Large intestine (tissue), 3 donors: ENCODE results near the gene ACTN4. TPM values are rescaled to one million over a fixed set of nuclear protein-coding genes. Genes with fewer than 3 reads are reported as not detected.

ENCODE experiments used
- DNase-seq, 2 donors: peaks; one replicate each; pipeline versions ENCODE4 v3.0.0 to v3.0.0-alpha.2; 2013
- H3K27ac ChIP-seq: one replicate; pipeline ENCODE4 v1.5.1; 2013; ENCODE audit warnings: low read length
- H3K27me3 ChIP-seq: 2 replicates; pipeline ENCODE4 v1.6.1; 2013; ENCODE audit warnings: low read length; ENCODE audit not compliant: control insufficient read depth, insufficient read depth
- H3K36me3 ChIP-seq: 2 replicates; pipeline ENCODE4 v1.6.1; 2013; ENCODE audit warnings: low read length; ENCODE audit not compliant: control insufficient read depth, insufficient read depth
- H3K4me1 ChIP-seq: one replicate; pipeline ENCODE4 v1.6.1; 2013; ENCODE audit warnings: low read length; ENCODE audit not compliant: control insufficient read depth, insufficient read depth
- H3K4me3 ChIP-seq: one replicate; pipeline ENCODE4 v1.5.1; 2013; ENCODE audit warnings: low read length
- H3K9me3 ChIP-seq: one replicate; pipeline ENCODE4 v1.6.1; 2013; ENCODE audit warnings: mild to moderate bottlenecking, low read depth, low read length, moderate library complexity; ENCODE audit not compliant: control insufficient read depth
- WGBS: methylation state at CpG from one replicate; pipeline ENCODE4 v1.1.5; 2013; ENCODE audit warnings: low lambda C conversion rate; ENCODE audit not compliant: insufficient coverage; 5-methylcytosine and 5-hydroxymethylcytosine counted together
- polyA plus RNA-seq: library from polyadenylated mRNA; unstranded; fragments of 120-200 nt; gene quantifications from one replicate; pipeline ENCODE4 v1.2.1, GENCODE V29; 2013

ACTN4 gene
- polyA plus RNA-seq, 1 donor = 747 TPM

- Histone ChIP-seq H3K36me3 (peaks cover 61% of the 10 kb centered on the region), H3K4me3 (no peak overlapping the region), H3K9me3 (no peaks in the 10 kb centered on the region), H3K4me1 (peaks cover 45% of the 10 kb centered on the region), H3K27me3 (no peaks in the 10 kb centered on the region), H3K27ac (peak overlapping the region; percentile 77)
- WGBS = 50% methylated on average over 1 of the region's 10 CpGs
- peak in 1 of 2 donors; percentile 45 for DNase-seq
These were observed 84.3 kb downstream of the ACTN4 start for GRCh38 chr19:38731654-38732301.

DNA sequence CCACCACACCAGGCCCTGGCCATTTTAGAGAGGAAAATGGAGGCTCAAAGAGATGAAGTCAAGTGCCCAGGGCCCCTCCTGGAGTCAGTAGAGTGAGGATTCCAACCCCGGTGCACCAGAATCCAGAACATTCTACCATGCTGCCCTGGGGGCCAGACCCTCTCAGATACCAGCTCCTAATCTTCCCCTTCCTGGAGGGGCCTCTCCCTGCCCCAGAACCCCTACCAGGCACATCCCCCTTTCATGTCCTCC is 85.7 kb downstream of the ACTN4 start:
- Histone ChIP-seq H3K27me3 (no peaks in the 10 kb centered on the region), H3K4me1 (peaks cover 41% of the 10 kb centered on the region), H3K27ac (peak overlapping the region; percentile 77), H3K9me3 (peaks cover 6% of the 10 kb centered on the region), H3K36me3 (peaks cover 47% of the 10 kb centered on the region), H3K4me3 (no peak overlapping the region)
- no peak for DNase-seq
- WGBS = no CpG with 5 or more reads among the region's 1 CpG

DNA sequence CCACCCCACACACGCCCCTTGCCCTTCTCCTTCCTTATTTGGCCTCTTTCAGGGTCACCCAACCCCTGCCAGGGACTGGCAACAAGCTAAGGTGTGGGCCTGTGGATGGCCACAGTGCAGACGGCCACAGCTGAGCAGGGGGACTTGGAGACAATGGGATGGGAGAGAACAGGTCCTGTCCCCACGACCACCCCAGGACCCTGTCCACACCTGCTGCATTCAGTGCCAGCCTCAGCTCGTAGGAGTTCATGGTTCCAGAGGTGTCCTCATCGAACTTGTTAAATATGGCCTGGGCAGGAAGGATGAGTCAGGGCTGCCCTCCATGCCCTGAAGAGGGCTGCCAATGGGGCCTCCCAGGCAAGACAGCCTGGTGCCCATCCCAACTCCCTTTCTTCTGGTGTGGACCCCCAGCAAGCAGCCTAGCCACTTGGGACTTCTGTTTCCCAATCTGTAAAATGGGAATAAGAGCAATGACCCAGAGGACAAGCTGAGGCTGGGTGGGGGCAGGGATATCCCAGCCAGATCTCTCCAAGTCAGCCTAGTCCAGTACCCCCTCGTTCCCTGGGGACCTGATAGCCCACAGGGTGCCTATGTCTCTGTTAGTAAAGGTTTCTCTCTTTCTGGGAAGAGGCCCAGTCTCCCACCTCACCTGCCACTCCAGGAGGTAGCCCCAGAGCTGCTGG is 86.2 kb downstream of the ACTN4 start:
- Histone ChIP-seq H3K36me3 (peaks cover 44% of the 10 kb centered on the region), H3K9me3 (peaks cover 6% of the 10 kb centered on the region), H3K27ac (peak overlapping the region; percentile 77), H3K27me3 (no peaks in the 10 kb centered on the region), H3K4me3 (peak overlapping the region; percentile 79), H3K4me1 (peaks cover 38% of the 10 kb centered on the region)
- DNase-seq = peak in 1 of 2 donors; percentile 32
- WGBS = no CpG with 5 or more reads among the region's 6 CpGs

- DNase-seq = no peak
- no peaks in the 10 kb centered on the region for H3K27me3 ChIP-seq
- H3K27ac ChIP-seq = peak overlapping the region; percentile 77
- peaks cover 37% of the 10 kb centered on the region for H3K4me1 ChIP-seq
- peaks cover 39% of the 10 kb centered on the region for H3K36me3 ChIP-seq
- H3K4me3 ChIP-seq = peak overlapping the region; percentile 79
- H3K9me3 ChIP-seq = peaks cover 6% of the 10 kb centered on the region
- no CpG with 5 or more reads among the region's 4 CpGs for WGBS
These were observed 86.7 kb downstream of the ACTN4 start for GRCh38 chr19:38734176-38734425.

DNA sequence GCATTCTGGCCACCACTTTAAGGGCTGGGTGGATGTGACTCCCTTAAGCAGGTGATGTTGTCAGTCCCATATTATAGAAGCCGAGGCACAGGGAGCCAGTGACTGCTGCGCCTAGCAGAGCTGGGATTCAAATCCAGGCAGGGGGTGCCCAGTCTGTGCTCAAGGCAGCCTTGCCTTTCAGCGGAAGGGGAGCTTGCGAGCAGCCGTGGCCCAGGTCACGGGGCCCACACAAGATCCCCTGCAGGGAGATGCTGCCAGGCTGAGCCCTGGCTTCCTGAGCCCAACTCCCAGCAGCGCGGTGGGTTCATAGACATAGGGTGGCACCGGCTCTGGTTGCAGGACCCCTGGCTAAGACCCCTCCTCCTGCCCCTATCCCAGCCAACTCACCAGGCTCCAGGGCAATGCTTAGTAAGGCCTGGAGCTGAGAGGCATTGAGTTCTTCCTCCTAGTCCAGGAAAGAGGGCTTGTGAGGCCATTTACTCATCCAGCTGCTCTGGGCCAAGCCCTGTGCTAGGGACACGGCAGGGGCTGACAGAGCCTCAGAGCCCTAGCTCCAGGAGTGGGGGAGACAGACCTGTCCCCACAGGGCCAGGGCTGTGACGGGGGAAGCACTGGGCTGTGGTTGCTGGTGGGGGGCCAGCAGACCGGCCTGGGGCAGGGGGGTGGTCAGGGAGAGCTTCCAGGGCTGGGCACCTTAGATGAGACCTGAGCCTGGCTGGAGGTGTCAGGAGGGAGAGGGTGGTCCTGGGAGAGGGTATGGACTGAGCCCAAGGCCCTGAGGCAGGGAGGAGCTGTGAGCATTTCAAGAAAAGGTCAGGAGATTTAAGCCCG is 87.2 kb downstream of the ACTN4 start:
- peaks cover 36% of the 10 kb centered on the region for H3K4me1 ChIP-seq
- WGBS = no CpG with 5 or more reads among the region's 13 CpGs
- no peaks in the 10 kb centered on the region for H3K27me3 ChIP-seq
- H3K4me3 ChIP-seq = peak overlapping the region; percentile 79
- peaks cover 6% of the 10 kb centered on the region for H3K9me3 ChIP-seq
- peaks cover 35% of the 10 kb centered on the region for H3K36me3 ChIP-seq
- peak overlapping the region; percentile 77 for H3K27ac ChIP-seq
- peak in 1 of 2 donors; percentile 55 for DNase-seq

DNA sequence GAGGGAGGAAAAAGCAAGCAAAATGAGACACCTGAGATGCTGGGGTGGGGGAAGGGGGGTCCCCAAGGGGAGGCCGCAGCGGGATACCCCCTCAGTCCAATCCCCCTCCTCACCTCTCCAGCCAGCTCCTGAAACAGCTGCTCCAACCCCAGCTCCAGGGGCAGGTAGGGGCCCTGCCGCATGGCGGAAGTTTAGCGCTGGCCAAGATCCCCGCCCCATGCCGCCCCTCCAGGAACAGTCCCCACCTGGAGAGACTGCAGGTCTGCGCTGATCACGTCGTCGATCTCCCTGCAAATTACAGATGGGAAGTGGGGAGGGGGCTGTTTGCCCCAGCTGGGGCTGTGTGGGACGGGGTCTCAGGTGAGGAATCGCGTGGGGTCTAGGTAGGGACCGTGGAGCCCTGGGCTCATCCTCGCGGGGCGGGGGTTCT is 87.8 kb downstream of the ACTN4 start:
- Histone ChIP-seq H3K9me3 (peaks cover 6% of the 10 kb centered on the region), H3K4me1 (peaks cover 33% of the 10 kb centered on the region), H3K27me3 (no peaks in the 10 kb centered on the region), H3K4me3 (peak overlapping the region; percentile 79), H3K27ac (peak overlapping the region; percentile 77), H3K36me3 (peaks cover 30% of the 10 kb centered on the region)
- no CpG with 5 or more reads among the region's 18 CpGs for WGBS
- DNase-seq = peak in 1 of 2 donors; percentile 75

- Histone ChIP-seq H3K4me3 (peak overlapping the region; percentile 56), H3K4me1 (peaks cover 30% of the 10 kb centered on the region)
These were observed 88.6 kb downstream of the ACTN4 start for GRCh38 chr19:38736036-38736412.

GRCh38 chr19:38736413-38737280 is 89.2 kb downstream of the ACTN4 start:
- H3K4me3 ChIP-seq = peak overlapping the region; percentile 56
- H3K9me3 ChIP-seq = peaks cover 6% of the 10 kb centered on the region
- peak; percentile 84 to 88 for DNase-seq
- H3K36me3 ChIP-seq = peaks cover 16% of the 10 kb centered on the region
- peaks cover 27% of the 10 kb centered on the region for H3K4me1 ChIP-seq
- 0% methylated on average over 4 of the region's 36 CpGs for WGBS
- peak overlapping the region; percentile 77 for H3K27ac ChIP-seq
- no peaks in the 10 kb centered on the region for H3K27me3 ChIP-seq

More at GRCh38 chr19:38736036-38736412, 88.6 kb downstream of the ACTN4 start:
- peak overlapping the region; percentile 77 for H3K27ac ChIP-seq
- WGBS = no CpG with 5 or more reads among the region's 42 CpGs
- peaks cover 6% of the 10 kb centered on the region for H3K9me3 ChIP-seq
- no peaks in the 10 kb centered on the region for H3K27me3 ChIP-seq
- peak; percentile 64 to 73 for DNase-seq
- H3K36me3 ChIP-seq = peaks cover 22% of the 10 kb centered on the region

GRCh38 chr19:38737281-38737865 is 89.9 kb downstream of the ACTN4 start:
- Histone ChIP-seq H3K36me3 (peaks cover 12% of the 10 kb centered on the region), H3K27me3 (no peaks in the 10 kb centered on the region), H3K4me1 (peaks cover 23% of the 10 kb centered on the region), H3K4me3 (no peak overlapping the region), H3K9me3 (peaks cover 6% of the 10 kb centered on the region), H3K27ac (no peak overlapping the region)
- DNase-seq = no peak
- WGBS = 100% methylated on average over 1 of the region's 22 CpGs
